HL-60/S4 treated with phorbol 12-myristate 13-acetate at 8.2 ng/mL for 4 days and 3 days (cell line): Measurements from ENCODE around the gene MPL.

Experiments
- in situ Hi-C: fragments of 300-500 bp; cut with MboI; formaldehyde crosslinking; loops from 2 replicates; pipeline ENCODE4 v1.15.0; 2022; ENCODE audit warnings: low sequenced_read_pairs

The MPL gene

GRCh38 chr1:43351421-43352350 lies 14.1 kb downstream of the MPL start:
- in situ Hi-C loops, result no loop called here

GRCh38 chr1:43352351-43352705 lies 14.7 kb downstream of the MPL start:
- in situ Hi-C loops, result no loop called here

GRCh38 chr1:43352881-43353280 lies 15.3 kb downstream of the MPL start:
- in situ Hi-C loops, result no loop called here

GRCh38 chr1:43354471-43354870 lies 16.9 kb downstream of the MPL start:
- in situ Hi-C loops, result no loop called here

GRCh38 chr1:43354936-43355335 lies 17.3 kb downstream of the MPL start:
- in situ Hi-C loops, result no loop called here

GRCh38 chr1:43357251-43357650 lies 19.6 kb downstream of the MPL start:
- in situ Hi-C loops, result no loop called here

- in situ Hi-C loops, result no loop called here
Observed at GRCh38 chr1:43358121-43358745, 20.6 kb downstream of the MPL start.

GRCh38 chr1:43358746-43359693 lies 21.4 kb downstream of the MPL start, which contains the start of gene CDC20:
TSS of gene CDC20 (plus strand) at chr1:43358981. CDS start at chr1:43359216, 235 bp downstream.
- in situ Hi-C loops, result no loop called here

- in situ Hi-C loops, result no loop called here
Observed at GRCh38 chr1:43359696-43360095, 22.1 kb downstream of the MPL start.

- in situ Hi-C loops, result no loop called here
Observed at GRCh38 chr1:43360616-43361015, 23.0 kb downstream of the MPL start.

- in situ Hi-C loops, result no loop called here
Observed at GRCh38 chr1:43363283-43363934, 25.8 kb downstream of the MPL start.

GRCh38 chr1:43363935-43364525 lies 26.4 kb downstream of the MPL start:
- in situ Hi-C loops, result no loop called here

GRCh38 chr1:43365678-43366077 lies 28.1 kb downstream of the MPL start:
- in situ Hi-C loops, result no loop called here

- in situ Hi-C loops, result no loop called here
Observed at GRCh38 chr1:43366179-43366578, 28.6 kb downstream of the MPL start.

- in situ Hi-C loops, result no loop called here
Observed at GRCh38 chr1:43366601-43367025, 29.0 kb downstream of the MPL start.

- in situ Hi-C loops, result no loop called here
Observed at GRCh38 chr1:43367026-43367903, 29.6 kb downstream of the MPL start.

GRCh38 chr1:43367904-43368645 lies 30.5 kb downstream of the MPL start, which contains the start of gene ELOVL1:
TSS of gene ELOVL1 (minus strand) at chr1:43368011. CDS start at chr1:43365609, 2,402 bp downstream.
- in situ Hi-C loops, result no loop called here

GRCh38 chr1:43368646-43369020 lies 31.0 kb downstream of the MPL start:
- in situ Hi-C loops, result no loop called here
